ENCODE measurements around the gene ZNF436.
"Not testable (repeated sequence)": the region's sequence is repeated elsewhere in the genome, so short reads cannot be mapped to it uniquely, and the experiment has no call there.

The ZNF436 gene

DNA sequence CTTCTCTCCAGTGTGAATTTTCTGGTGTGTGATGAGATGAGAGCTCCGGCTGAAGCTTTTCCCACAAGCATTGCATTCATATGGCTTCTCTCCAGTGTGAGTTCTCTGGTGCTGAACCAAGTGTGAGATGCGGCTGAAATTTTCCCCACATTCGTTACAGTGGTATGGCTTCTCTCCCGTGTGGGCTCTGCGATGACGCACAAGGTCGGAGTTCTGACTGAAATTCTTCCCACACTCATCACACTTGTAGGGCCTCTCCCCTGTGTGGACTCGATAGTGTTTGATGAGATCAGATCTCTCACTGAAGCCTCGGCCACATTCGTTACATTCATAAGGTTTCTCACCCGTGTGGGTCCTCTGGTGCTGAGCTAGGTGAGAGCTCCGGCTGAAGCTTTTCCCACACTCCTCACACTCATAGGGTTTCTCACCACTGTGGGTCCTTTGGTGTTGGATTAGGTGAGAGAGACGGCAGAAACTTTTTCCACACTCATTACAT lies 7.4 kb downstream of the ZNF436 start:
- DNase-seq = no peak

DNA sequence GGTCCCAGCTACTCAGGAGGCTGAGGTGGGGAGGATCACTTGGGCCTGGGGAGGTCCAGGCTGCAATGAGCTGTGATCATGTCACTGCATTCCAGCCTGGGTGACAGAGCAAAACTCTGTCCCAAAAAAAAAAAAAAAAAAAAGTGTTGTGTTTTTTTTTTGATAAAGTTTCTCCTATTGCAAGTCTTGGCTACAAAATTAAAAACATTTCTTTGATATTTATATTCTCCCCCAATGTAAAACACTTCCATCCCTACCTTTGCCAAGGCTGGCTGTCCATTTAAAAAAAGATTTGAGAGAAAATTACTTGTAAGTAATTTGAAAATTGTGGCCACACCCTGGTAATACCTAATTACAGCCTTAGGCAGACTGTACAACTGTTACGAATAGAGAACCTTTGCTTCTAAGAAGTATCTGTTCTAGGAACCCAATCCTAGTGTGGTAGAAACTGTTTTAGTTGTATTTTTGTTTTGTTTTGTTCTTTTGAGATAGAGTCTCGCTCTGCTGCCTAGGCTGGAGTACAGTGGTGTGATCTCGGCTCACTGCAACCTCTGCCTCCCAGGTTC lies 11.2 kb downstream of the ZNF436 start:
- no peak for DNase-seq

DNA sequence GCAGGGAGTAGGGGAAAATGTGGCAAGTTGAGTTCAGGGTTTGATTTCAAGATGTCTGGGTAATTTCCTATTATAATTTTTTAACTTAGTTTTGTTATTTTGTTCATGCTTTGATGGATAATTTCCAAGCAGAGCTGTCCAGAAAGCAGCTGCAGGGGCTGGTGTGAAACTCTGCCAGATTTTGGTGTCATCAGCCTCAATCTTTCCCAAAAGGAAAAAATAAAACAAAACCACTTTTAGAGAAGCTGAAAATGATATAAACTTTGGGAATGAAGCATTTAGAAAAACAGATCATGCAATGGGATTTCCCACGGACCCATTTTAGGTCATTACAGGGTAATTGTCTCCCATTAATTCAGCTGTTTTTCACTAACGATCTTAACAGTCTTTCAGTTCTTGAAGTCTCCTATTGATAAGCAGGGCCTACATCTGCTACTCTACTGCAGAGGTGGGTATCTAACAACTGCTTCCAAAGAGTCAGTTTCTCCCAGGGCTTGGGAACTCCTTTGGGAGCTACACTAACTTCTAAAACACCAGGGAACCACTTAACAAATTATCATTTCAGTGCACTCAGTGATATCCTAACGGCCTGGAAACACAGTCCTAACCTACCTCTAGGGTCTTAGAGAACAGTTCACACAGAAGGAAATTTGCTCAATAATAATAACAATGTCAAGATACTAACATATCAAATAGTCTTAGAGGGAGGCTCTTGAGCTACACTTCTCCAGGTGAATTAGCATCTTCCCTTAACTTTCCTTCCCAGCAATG lies 12.3 kb downstream of the ZNF436 start:
- DNase-seq = no peak

DNA sequence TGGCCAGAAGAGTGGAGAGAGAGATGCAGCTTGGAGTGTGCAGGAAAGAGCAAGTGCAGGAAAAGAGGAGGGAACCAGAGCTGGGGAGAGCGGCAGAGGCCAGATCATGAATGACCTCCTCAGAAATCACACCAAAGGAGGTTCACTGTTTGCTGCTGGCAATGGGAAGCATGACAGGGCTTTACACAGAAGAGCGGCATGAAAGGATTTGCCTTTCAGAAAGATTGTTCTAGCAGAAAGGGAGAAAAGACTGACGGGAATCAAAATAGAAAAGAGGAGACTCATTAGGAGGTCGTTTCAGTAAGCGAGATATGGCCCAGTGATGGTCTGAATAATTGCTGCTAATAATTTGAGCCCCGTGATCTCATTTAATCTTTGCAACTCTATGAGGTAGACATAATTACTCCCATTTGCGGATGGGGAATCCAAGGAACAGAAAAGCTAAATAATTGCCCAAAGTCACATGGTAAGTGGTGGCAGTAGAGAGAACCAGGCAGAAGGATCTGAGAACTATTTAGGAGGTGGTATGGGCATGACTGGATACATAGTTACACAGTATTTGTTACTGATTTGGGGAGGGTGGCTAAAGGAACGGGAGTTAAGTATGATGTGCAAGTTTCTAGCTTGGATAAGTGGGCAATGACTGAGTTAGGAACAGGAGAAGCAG lies 13.0 kb downstream of the ZNF436 start:
- DNase-seq = no peak

DNA sequence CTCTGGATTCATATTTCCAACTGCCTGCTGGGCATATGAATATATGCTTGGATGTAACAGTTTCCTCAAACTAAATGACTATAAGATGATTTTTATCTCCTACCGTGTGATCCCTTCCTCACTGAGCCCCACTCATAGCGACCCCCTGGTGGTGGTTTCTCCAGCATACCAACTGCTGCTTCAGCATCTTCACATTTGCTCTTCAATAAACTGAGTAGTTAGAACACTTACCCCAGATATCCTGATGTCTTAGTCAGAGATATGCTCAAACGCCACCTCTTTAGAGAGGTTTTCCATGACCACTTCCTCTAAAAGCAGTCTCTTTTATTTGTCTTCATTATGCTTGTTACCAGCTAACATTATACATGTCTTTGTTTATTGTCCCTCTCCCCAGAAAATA lies 15.4 kb downstream of the ZNF436 start:
- no peak for DNase-seq

DNA sequence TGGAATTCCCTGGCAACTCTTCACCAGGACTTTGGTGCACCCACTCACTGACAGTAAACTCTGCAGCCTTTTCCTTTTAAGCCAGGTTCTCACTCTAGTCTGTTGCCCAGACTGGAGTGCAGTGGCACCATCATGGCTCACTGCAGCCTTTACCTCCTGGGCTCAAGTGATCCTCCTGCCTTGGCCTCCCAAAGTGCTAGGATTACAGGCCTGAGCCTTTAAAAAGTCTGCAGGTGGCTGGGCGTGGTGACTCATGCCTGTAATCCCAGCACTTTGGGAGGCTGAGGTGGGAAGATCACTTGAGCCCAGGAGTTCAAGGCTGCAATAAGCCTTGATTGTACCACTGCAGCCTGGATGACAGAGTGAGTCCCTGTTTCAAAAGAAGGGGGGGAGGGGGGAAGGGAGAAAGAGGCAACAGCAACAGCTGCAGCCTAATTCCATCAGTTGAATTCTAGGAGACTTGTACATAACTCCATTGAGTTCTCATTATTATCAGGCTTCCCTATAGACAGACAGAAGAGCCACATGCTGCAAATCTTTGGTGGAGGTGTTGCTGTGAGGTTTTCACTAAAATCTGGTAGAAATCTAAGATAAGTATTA lies 17.4 kb downstream of the ZNF436 start:
- DNase-seq = no peak

DNA sequence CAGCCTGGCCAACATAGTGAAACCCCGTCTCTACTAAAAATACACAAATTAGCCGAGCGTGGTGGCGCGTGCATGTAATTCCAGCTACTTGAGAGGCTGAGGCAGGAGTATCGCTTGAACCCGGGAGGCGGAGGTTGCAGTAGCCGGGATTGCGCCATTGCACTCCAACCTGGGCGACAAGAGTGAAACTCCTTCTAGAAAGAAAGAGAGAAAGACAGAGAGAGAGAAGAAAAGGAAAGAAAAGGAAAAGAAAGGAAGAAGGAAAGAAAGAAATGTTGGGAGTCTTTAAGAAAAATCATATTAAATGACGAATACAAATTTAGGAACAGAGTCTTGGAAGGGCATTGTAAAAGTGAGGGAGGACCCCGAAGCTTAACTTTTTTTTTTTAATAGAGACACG lies 23.7 kb downstream of the ZNF436 start:
- DNase-seq = no peak

DNA sequence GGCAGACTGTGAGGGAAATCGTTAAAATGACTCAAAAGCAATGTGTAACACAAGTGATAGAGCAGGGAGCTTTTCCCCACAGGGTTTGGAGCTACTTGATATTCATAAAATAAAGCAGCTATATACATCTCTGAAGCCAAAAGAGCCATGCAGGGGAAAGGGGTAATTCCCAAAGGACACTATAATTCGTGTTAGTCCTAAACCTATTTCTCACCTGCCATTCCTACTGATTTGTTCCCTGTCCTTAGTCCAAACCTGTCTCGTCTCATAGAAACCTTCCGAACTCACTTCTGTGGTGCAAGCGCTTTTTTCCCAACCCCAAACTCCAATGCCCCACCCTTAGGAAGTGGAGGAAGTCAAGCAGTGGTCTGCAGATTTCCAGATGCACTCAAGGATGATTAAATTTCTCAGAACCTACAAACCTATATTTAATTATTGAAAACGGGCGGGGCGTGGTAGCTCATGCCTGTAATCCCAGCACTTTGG lies 24.6 kb downstream of the ZNF436 start:
- no peak for DNase-seq

DNA sequence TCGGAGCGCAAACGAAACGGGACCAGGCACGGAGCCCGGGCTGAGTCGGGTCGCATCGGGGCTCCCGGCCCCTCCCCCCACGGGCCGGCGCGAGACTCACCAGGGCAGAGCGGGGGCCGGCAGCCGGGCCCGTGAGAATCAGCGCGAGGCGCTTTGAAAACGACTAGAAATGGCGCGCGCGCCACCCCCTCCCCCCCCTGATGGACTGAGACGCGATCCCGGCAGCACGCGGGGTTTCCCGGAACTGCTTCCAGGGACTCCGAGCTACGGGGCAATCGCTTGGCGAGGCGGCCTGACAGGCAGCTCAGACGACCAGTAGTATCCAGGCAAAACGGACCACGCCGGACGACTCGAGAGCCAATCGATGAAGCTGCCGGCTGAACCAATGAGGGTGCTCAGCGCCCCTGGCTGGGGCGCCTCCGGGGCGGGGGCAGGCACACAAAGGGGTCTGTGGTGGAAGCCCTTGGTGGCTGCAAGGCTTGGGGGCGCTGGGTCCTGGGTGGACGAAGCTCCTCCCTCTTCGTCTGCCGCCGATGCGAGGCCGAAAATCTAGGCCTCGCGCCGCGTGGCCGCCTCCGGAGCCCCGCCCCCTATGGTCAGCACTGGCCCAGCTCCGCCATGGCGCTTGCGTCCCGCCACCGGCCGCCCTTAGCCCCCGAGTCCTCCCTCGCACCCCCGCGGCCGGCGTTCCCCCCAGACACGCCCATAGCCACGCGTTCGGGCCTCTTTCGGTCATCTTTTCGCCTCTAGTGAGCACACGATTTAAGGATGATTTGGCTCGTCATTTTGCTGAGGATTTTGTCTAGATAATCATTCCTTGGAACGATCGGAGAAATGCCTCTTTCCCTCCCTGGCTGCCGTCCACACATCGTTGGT lies 25.3 kb downstream of the ZNF436 start, which contains the start of gene HNRNPR:
Gene HNRNPR, minus strand, starts transcription at position 174 of the 876 bp plus-strand sequence. CDS start 3,276 bp downstream, outside the sequence.
- DNase-seq = peak; percentile 100

DNA sequence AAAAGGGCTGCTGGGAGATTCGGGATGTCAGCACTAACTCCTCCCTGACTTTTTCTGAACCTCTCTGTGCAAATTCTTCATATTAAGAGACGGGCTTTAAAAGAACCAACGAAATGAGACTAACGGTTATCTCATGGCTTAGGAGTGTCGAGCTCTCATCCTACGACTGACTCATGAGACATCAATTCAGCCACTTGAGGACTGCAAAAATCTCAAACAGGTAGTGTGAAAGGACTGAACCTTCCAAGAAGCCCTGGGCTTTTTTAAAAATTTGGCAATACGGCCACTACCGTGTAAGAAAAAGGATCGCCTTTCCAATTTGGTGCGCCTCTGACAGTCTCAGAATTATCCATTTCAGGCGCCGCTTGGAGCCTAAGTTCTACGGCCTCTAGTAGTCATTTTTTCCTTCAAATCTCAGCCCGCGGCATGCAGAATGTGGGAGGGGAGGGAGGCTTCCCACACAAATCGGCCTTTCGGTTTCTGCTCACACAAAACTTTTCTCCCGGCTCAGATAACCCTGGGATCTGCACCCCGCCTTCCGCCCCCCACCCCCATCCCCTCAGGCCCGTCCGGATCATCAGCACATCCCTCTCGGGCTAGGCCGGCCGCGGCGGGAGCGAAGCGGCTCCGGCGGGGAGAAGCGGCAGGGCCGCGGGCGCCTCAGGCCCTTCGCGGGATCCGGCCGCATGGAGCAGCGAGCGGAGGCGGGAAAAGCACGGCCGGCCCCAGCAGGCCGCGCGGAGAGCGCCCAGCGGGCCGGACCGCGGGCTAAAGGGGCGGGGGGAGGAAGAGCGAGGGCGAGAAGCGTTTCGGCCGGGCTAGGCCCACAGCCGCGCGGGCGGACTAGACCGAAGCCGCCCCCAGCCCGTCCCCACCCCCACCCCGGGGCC lies 26.2 kb downstream of the ZNF436 start:
- DNase-seq = peak; percentile 51

DNA sequence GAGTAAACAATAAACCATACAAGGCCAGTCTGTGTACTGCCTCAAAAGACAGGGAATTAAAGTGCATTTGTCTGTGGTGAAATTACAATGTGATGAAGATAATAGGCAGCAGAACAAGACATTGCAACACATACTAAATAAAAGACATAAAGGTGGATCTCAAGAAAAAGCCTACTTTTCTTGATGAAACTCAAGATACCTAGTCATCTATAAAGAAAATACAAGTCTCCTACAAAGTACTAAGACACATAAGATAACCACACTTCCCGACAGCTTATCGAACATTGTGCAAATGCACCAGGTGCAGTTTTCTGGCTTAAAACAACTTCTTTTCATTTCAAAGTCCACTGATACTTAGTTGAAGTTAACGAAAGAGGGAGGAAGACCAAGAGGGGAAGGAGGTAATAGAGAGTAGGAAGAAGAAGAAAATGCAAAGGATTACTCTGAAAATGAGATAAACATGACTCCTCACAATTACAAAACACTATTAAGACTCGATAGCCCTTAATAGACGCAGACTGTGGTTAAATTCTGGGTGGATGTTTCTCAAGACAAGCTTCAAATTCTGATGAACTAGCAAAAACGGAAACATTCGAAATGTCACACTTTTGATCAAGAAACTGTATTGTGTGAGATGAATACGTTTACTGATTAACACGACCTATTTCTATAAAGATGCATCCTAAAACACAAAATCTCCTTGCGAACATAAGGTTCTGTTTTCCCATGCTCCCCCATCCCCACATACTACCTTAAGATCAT lies 27.5 kb downstream of the ZNF436 start:
- DNase-seq = no peak

DNA sequence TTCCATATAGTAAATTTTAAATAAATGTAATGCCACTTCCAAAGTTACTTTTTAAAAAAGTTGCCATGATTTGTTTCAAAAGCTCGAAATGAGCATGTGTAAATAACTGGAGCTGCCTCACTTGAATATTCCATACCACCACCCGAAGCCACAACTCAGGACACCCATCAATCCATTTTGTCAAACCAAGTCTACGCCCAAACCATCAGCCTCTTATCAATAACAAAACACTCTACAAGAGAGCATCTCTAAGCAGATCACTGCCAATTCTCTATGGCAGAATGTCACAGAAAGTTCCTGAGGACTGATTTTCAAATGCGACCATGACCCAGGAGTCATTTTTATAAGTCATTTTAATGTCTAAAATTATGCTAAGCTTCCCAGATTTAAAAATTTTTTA lies 30.0 kb downstream of the ZNF436 start:
- no peak for DNase-seq

DNA sequence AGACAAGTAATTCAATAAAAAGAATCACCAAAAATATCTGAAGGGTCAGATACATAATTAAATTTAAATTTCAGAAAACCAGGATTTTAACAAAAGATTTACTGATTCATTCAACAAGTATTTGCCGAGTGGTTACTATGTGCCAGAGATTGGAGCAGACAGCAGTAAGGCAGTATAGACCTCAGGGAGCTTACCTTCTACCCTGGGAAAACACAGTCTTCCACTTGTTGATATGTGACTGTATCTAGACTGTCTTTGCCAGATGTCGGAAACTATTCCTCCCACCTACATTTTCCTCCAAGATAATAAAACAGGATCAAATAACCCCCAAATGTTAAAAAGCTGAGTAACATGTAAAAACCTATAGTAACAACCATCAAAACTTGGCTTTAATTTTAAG lies 31.8 kb downstream of the ZNF436 start:
- no peak for DNase-seq

DNA sequence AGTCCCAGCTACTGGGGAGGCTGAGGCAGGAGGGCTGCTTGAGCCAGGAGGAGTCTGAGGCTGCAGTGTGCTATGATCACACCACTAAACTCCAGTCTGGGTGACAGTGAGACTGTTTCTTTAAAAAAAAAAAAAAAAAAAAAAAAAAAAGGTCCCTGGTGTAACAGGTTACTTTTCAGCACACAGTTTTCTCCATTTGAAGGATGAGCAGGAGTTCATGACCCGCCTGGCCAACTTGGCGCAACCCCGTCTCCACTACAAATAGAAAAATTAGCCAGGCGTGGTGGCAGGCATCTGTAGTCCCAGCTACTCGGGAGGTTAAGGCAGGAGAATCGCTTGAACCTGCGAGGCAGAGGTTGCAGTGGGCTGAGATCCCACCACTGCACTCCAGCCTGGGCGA lies 37.9 kb downstream of the ZNF436 start:
- DNase-seq = no peak

DNA sequence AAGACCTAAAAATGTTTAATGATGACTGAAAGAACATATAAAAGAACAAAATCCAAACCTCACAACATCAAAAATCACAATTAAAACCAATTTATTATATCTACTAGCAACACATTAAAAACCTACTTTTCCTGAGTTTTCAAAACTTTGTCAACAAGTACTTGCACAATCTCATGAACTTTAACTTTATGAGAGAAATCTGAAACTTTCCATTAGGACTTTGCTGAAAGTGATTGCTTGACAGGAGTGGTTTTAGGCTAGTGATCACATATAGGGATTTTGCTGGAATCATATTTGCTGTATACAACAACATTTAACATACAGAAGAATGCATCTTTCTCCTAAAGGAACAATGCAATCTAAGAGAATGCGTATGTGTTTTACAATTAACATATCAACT lies 38.8 kb downstream of the ZNF436 start:
- no peak for DNase-seq

DNA sequence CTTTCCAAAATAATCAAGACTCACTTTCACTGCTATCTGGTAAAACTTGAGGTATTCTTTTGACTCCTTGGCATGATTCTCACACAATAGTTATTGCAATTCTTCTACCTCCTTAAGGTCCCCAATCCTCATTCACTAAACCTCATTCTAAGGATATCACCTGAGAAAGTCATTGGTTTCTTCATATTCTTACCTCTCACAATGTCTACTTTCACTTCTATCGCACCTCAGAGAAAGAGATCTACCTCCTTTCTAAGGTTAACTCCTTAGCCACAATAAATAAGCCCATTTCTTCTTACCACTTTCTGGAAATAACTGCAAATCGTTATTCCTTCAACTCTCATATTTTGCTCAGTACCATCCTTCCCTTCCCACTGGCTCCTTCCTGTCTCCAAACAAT lies 44.2 kb downstream of the ZNF436 start:
- DNase-seq = no peak

DNA sequence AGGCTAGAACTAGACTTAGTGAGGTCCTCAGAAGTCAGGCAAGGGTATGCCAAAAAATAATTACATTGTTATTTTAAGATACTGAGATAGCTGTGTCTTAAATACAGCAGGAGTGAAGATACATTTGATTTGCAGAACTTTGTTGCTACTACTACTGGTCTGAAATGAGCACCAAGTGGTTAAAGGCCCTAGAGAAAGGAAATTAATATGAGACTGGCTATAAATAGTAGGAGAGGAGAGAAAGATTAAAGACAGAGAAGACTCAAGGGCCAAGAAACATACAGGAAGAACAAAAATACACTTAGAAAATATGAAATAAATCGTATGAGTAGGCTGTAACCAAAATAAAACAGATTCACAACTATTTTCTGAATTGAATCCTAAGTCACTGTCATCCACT lies 46.9 kb downstream of the ZNF436 start:
- no peak for DNase-seq

DNA sequence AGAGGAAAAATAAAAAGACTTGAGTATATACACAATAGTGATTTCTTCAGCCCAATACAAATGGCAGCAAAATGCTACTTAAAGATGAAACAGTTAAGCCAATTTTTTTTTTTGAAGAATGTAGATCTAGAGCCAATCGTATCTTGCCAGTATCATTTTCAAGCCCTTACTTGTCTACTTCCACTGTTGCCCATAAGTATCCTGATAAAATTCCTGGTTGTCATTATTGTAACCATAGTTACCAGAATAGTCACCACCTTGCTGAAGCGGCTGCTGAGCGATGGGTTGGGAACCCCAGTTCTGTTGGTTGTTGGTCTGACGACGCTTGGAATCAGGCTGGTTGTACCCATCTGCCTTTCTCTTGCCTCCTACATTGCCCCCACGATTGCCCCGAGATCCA lies 59.4 kb downstream of the ZNF436 start:
- DNase-seq = not testable (repeated sequence)
